ENCODE data around the gene DAW1. TPM values are rescaled to one million over a fixed set of nuclear protein-coding genes. Genes with fewer than 3 reads are reported as not detected.

Gene DAW1
- total RNA-seq, 1 donor from 2014 or later = 0.26 TPM

GRCh38 chr2:227853765-227854271 lies 17.6 kb upstream of the DAW1 start:
- TF ChIP-seq CTCF (IDR thresholded peaks at IDR 0.05; ENCODE audit: insufficient read depth, low read length, severe bottlenecking) = no peak

GRCh38 chr2:227855440-227855839 lies 16.0 kb upstream of the DAW1 start:
- TF ChIP-seq CTCF (IDR thresholded peaks at IDR 0.05; ENCODE audit: insufficient read depth, low read length, severe bottlenecking) = no peak
- no peak for DNase-seq (ENCODE audit: low read depth)
- Histone ChIP-seq H3K4me3 (ENCODE audit: low read depth, low read length) (no peak overlapping the region), H3K27me3 (ENCODE audit: control insufficient read depth, insufficient read depth, low read length) (no peaks in the 10 kb centered on the region), H3K36me3 (ENCODE audit: control insufficient read depth, insufficient read depth, low read length) (no peaks in the 10 kb centered on the region)
- no peak for FAIRE-seq

More at GRCh38 chr2:227853765-227854271, 17.6 kb upstream of the DAW1 start:
- H3K27me3 ChIP-seq (ENCODE audit: control insufficient read depth, insufficient read depth, low read length) = no peaks in the 10 kb centered on the region
- DNase-seq (ENCODE audit: low read depth) (peak; percentile 56), FAIRE-seq (no peak)
- H3K4me3 ChIP-seq (ENCODE audit: low read depth, low read length) = no peak overlapping the region
- no peaks in the 10 kb centered on the region for H3K36me3 ChIP-seq (ENCODE audit: control insufficient read depth, insufficient read depth, low read length)

- H3K27me3 ChIP-seq (ENCODE audit: control insufficient read depth, insufficient read depth, low read length) = no peaks in the 10 kb centered on the region
- no peak for FAIRE-seq
- TF ChIP-seq CTCF (IDR thresholded peaks at IDR 0.05; ENCODE audit: insufficient read depth, low read length, severe bottlenecking) = no peak
- no peak overlapping the region for H3K4me3 ChIP-seq (ENCODE audit: low read depth, low read length)
- no peaks in the 10 kb centered on the region for H3K36me3 ChIP-seq (ENCODE audit: control insufficient read depth, insufficient read depth, low read length)
- DNase-seq (ENCODE audit: low read depth) = no peak
Observed at GRCh38 chr2:227856697-227857096, 14.7 kb upstream of the DAW1 start.

DNA sequence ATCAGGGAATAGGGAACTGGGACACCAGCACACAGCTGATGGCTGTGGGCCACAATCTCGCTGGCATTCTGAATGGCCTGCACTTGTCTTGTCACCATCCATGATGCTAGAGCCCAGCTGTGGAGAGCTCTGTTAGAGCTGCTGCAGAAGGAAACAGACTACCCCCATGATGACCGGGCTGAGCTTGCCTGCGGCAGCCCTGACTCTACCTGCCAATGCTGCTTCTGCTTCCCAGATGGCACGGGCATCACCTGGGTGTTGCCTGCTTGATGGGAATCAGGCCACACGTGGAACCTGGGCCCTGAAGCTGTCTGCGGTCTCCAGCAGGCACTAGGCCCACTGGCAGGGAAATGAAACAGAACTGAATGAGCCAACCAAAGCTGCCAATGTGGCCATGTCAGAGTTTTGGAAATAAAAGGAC lies 11.2 kb upstream of the DAW1 start:
- DNase-seq (ENCODE audit: low read depth) (no peak), FAIRE-seq (no peak)
- H3K4me3 ChIP-seq (ENCODE audit: low read depth, low read length) = no peak overlapping the region
- no peaks in the 10 kb centered on the region for H3K36me3 ChIP-seq (ENCODE audit: control insufficient read depth, insufficient read depth, low read length)
- no peaks in the 10 kb centered on the region for H3K27me3 ChIP-seq (ENCODE audit: control insufficient read depth, insufficient read depth, low read length)
- TF ChIP-seq CTCF (IDR thresholded peaks at IDR 0.05; ENCODE audit: insufficient read depth, low read length, severe bottlenecking) = no peak

GRCh38 chr2:227861011-227861410 lies 10.4 kb upstream of the DAW1 start:
- DNase-seq (ENCODE audit: low read depth) (no peak), FAIRE-seq (no peak)
- H3K27me3 ChIP-seq (ENCODE audit: control insufficient read depth, insufficient read depth, low read length) = no peaks in the 10 kb centered on the region
- H3K4me3 ChIP-seq (ENCODE audit: low read depth, low read length) = no peak overlapping the region
- H3K36me3 ChIP-seq (ENCODE audit: control insufficient read depth, insufficient read depth, low read length) = no peaks in the 10 kb centered on the region
- TF ChIP-seq CTCF (IDR thresholded peaks at IDR 0.05; ENCODE audit: insufficient read depth, low read length, severe bottlenecking) = no peak

GRCh38 chr2:227862227-227862740 lies 9.1 kb upstream of the DAW1 start:
- no peak overlapping the region for H3K4me3 ChIP-seq (ENCODE audit: low read depth, low read length)
- peak; percentile 39 for TF ChIP-seq CTCF (IDR thresholded peaks at IDR 0.05; ENCODE audit: insufficient read depth, low read length, severe bottlenecking)
- no peak for FAIRE-seq
- peak; percentile 71 for DNase-seq (ENCODE audit: low read depth)
- H3K36me3 ChIP-seq (ENCODE audit: control insufficient read depth, insufficient read depth, low read length) = no peaks in the 10 kb centered on the region
- no peaks in the 10 kb centered on the region for H3K27me3 ChIP-seq (ENCODE audit: control insufficient read depth, insufficient read depth, low read length)

All from bronchial epithelial cell (primary cell).